Measurements from ENCODE around the gene SLCO3A1.

DNA sequence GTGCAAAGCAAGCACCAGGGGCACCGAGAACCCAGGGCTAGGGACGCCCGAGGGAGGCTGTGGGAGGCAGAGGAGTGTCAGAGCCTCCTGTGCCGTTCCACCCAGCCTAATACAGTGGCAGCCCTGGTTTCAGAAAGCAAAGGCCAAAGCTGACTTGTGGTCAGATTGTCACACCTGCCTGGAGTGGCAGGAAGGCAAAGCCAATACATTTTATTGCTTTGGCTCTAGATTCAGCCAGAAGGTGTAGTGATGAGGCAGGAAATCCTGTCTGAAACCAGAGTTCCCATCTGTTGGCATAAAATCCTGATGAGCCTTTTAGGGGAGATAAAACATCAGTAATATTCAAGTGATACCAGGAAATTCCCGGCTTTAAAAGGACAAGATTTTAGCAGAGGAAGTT lies 168.3 kb downstream of the SLCO3A1 start:
- TF ChIP-seq CTCF (IDR thresholded peaks at IDR 0.05; ENCODE audit: borderline replicate concordance, extremely low read depth, low read length, poor library complexity, severe bottlenecking) (no peak), EZH2 (IDR thresholded peaks at IDR 0.05; ENCODE audit: borderline replicate concordance, low read depth, low read length, severe bottlenecking) (no peak)
